ENCODE results near the gene DUSP6. TPM values are rescaled to one million over a fixed set of nuclear protein-coding genes. Genes with fewer than 3 reads are reported as not detected.

The DUSP6 gene
- total and polyA plus RNA-seq, 4 donors, result 24.1 to 37.0 (median 35.3) TPM

DNA sequence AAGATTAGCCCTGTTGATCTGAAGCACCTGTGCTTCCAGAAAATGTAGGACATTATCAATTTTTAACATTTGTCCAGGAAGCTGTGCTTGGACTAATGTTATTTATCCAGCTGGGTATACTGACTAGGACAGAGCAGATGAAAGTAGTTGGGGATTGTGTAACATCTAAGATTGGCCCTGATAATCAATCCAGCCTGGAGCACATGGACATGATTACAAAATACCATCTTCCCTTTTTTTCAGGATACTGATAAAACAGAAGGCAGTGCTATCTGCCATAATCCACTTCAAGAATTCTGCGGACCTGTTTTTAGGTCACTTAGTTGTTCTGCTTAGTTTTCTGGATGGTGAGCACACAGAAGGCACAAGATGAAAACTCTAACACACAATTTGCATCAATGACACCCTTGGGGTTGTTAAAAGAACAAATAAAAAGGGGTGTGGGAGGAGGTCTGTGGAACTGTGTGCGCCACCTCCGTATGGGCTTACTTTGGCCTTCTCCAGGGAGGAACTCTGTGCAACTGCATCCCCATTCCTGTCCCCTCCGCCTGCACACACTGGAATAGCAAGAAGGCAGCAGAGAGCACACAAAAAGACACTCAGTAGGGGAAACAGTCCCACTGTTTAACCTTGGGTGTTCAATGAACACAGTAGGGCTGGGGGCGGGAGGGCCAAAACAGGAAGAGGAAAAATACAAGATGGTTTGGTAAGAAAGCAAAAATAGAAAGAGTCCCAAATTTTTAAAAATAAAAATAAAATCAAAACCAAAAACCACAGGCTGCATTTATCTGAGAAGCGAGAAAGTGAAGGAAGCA, 31.1 kb upstream of the DUSP6 start:
- H3K4me1 ChIP-seq (ENCODE audit: control insufficient read depth in 4 of 4, insufficient read depth in 4 of 4, low read length in 3 of 4), result peaks cover 13 to 74% (median 58%) of the 10 kb centered on the region in 4 donors
- H3K27ac ChIP-seq (ENCODE audit: low read depth in 1 of 2, low read length in 2 of 2), result peak overlapping the region; percentile 89 to 90
- H3K9me3 ChIP-seq (ENCODE audit: control insufficient read depth in 4 of 4, low read length in 3 of 4), result no peaks in the 10 kb centered on the region
- DNase-seq (ENCODE audit: low spot score), result no peak
- no peaks in the 10 kb centered on the region for H3K36me3 ChIP-seq (ENCODE audit: control insufficient read depth in 4 of 4, insufficient read depth in 3 of 4, low read depth in 1 of 4, low read length in 3 of 4)
- peak overlapping the region; percentile 23 to 41 for H3K9ac ChIP-seq (ENCODE audit: low read depth in 1 of 2, low read length in 2 of 2)
- WGBS, result 42% methylated on average over 6 of the region's 6 CpGs
- H3K4me3 ChIP-seq (ENCODE audit: low read depth in 1 of 3, low read length in 3 of 3), result no peak overlapping the region
- no peaks in the 10 kb centered on the region for H3K27me3 ChIP-seq (ENCODE audit: control insufficient read depth in 4 of 4, insufficient read depth in 4 of 4, low read length in 3 of 4)
- TF ChIP-seq NR2F2 (IDR thresholded peaks at IDR 0.05) (peak; percentile 33), EGR1 (IDR thresholded peaks at IDR 0.05; ENCODE audit: low read depth in 2 of 2) (peak in 1 of 2 donors; percentile 92), SP1 (IDR thresholded peaks at IDR 0.05) (peak; percentile 88), HNF4G (IDR thresholded peaks at IDR 0.05) (peak; percentile 33), JUND (IDR thresholded peaks at IDR 0.05) (peak; percentile 68 to 91), RXRA (IDR thresholded peaks at IDR 0.05) (peak; percentile 78 to 89), GABPA (IDR thresholded peaks at IDR 0.05 in 1 of 2, conservative IDR thresholded peaks at IDR 0.05 in 1 of 2) (peak in 1 of 2 donors; percentile 65), FOXA2 (IDR thresholded peaks at IDR 0.05) (peak; percentile 92), HNF4A (conservative IDR thresholded peaks at IDR 0.05) (peak; percentile 80 to 92), TAF1 (conservative IDR thresholded peaks at IDR 0.05) (peak; percentile 65), RAD21 (IDR thresholded peaks at IDR 0.05) (peak; percentile 63 to 69), YY1 (IDR thresholded peaks at IDR 0.05) (peak; percentile 81), FOXA1 (IDR thresholded peaks at IDR 0.05) (peak; percentile 60)
- TF ChIP-seq, protein P1, sequence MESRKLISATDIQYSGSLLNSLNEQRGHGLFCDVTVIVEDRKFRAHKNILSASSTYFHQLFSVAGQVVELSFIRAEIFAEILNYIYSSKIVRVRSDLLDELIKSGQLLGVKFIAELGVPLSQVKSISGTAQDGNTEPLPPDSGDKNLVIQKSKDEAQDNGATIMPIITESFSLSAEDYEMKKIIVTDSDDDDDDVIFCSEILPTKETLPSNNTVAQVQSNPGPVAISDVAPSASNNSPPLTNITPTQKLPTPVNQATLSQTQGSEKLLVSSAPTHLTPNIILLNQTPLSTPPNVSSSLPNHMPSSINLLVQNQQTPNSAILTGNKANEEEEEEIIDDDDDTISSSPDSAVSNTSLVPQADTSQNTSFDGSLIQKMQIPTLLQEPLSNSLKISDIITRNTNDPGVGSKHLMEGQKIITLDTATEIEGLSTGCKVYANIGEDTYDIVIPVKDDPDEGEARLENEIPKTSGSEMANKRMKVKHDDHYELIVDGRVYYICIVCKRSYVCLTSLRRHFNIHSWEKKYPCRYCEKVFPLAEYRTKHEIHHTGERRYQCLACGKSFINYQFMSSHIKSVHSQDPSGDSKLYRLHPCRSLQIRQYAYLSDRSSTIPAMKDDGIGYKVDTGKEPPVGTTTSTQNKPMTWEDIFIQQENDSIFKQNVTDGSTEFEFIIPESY (IDR thresholded peaks at IDR 0.05), result peak; percentile 81
- TF ChIP-seq, protein P2, sequence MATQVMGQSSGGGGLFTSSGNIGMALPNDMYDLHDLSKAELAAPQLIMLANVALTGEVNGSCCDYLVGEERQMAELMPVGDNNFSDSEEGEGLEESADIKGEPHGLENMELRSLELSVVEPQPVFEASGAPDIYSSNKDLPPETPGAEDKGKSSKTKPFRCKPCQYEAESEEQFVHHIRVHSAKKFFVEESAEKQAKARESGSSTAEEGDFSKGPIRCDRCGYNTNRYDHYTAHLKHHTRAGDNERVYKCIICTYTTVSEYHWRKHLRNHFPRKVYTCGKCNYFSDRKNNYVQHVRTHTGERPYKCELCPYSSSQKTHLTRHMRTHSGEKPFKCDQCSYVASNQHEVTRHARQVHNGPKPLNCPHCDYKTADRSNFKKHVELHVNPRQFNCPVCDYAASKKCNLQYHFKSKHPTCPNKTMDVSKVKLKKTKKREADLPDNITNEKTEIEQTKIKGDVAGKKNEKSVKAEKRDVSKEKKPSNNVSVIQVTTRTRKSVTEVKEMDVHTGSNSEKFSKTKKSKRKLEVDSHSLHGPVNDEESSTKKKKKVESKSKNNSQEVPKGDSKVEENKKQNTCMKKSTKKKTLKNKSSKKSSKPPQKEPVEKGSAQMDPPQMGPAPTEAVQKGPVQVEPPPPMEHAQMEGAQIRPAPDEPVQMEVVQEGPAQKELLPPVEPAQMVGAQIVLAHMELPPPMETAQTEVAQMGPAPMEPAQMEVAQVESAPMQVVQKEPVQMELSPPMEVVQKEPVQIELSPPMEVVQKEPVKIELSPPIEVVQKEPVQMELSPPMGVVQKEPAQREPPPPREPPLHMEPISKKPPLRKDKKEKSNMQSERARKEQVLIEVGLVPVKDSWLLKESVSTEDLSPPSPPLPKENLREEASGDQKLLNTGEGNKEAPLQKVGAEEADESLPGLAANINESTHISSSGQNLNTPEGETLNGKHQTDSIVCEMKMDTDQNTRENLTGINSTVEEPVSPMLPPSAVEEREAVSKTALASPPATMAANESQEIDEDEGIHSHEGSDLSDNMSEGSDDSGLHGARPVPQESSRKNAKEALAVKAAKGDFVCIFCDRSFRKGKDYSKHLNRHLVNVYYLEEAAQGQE (IDR thresholded peaks at IDR 0.05), result peak; percentile 71
- TF ChIP-seq, protein P3, sequence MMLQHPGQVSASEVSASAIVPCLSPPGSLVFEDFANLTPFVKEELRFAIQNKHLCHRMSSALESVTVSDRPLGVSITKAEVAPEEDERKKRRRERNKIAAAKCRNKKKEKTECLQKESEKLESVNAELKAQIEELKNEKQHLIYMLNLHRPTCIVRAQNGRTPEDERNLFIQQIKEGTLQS (IDR thresholded peaks at IDR 0.05), result peak; percentile 39
- TF ChIP-seq, protein P4, sequence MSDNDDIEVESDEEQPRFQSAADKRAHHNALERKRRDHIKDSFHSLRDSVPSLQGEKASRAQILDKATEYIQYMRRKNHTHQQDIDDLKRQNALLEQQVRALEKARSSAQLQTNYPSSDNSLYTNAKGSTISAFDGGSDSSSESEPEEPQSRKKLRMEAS (IDR thresholded peaks at IDR 0.05), result peak; percentile 99
- TF ChIP-seq, protein P5, sequence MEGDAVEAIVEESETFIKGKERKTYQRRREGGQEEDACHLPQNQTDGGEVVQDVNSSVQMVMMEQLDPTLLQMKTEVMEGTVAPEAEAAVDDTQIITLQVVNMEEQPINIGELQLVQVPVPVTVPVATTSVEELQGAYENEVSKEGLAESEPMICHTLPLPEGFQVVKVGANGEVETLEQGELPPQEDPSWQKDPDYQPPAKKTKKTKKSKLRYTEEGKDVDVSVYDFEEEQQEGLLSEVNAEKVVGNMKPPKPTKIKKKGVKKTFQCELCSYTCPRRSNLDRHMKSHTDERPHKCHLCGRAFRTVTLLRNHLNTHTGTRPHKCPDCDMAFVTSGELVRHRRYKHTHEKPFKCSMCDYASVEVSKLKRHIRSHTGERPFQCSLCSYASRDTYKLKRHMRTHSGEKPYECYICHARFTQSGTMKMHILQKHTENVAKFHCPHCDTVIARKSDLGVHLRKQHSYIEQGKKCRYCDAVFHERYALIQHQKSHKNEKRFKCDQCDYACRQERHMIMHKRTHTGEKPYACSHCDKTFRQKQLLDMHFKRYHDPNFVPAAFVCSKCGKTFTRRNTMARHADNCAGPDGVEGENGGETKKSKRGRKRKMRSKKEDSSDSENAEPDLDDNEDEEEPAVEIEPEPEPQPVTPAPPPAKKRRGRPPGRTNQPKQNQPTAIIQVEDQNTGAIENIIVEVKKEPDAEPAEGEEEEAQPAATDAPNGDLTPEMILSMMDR (IDR thresholded peaks at IDR 0.05; ENCODE audit: low read depth, low read length, missing input control), result no peak

Measured in liver (tissue), 9 donors.